PC-3 (cell line): ENCODE results near the gene KCNK3. TPM values are rescaled to one million over a fixed set of nuclear protein-coding genes. Genes with fewer than 3 reads are reported as not detected.

ENCODE experiments used
- ATAC-seq: fragments of 200-7000 bp; cut with Tn5 transposase; 2 replicates; pipeline ENCODE4 v1.9.1; 2020; ENCODE audit warnings: mild to moderate bottlenecking, moderate library complexity
- BruUV-seq: library from RNA; stranded (reverse); fragments of 400-500 nt; replicated peaks from 2 replicates; lab custom pipeline; 2021; lab: Mats Ljungman, UMichigan
- CTCF ChIA-PET: fragments of 300-600 bp; sonication (Branson Sonifier 250); formaldehyde crosslinking; loops from one replicate; lab custom pipeline; 2022; ENCODE audit warnings: antibody characterized with exemption; lab: Charles Lee
- POLR2A ChIA-PET: fragments of 300-600 bp; sonication (Branson Sonifier 250); formaldehyde crosslinking; loops from one replicate; lab custom pipeline; 2022; ENCODE audit warnings: antibody characterized with exemption; ENCODE audit not compliant: unreplicated experiment; lab: Charles Lee
- DNase-seq: peaks from one replicate; pipeline ENCODE4 v3.0.0-alpha.2; 2015
- H2AFZ ChIP-seq: fragments of 300-600 bp; sonication (generic); 2 replicates; pipeline ENCODE4 v1.6.0; 2016; ENCODE audit warnings: antibody characterized with exemption, low read length
- H3F3A ChIP-seq: fragments of 300-600 bp; sonication (generic); one replicate; pipeline ENCODE4 v1.6.0; 2017; ENCODE audit warnings: antibody characterized with exemption, low read length, control low read depth, mild to moderate bottlenecking; ENCODE audit not compliant: unreplicated experiment
- H3K27ac ChIP-seq: fragments of 300-600 bp; sonication (generic); 2 replicates; pipeline ENCODE4 v1.5.1; 2016; ENCODE audit warnings: mild to moderate bottlenecking, low read length
- H3K27me3 ChIP-seq: fragments of 300-600 bp; sonication (generic); 2 replicates; pipeline ENCODE4 v1.6.1; 2016; ENCODE audit warnings: low read length, mixed read lengths
- H3K36me3 ChIP-seq: fragments of 300-600 bp; sonication (generic); 2 replicates; pipeline ENCODE4 v1.6.1; 2016; ENCODE audit warnings: low read depth, mixed run types, low read length, mixed read lengths
- H3K4me1 ChIP-seq: fragments of 300-600 bp; sonication (generic); 2 replicates; pipeline ENCODE4 v1.5.1; 2016; ENCODE audit warnings: low read length; ENCODE audit not compliant: insufficient read depth
- H3K4me2 ChIP-seq: fragments of 300-600 bp; sonication (generic); 2 replicates; pipeline ENCODE4 v1.6.0; 2016; ENCODE audit warnings: low read length
- H3K4me3 ChIP-seq: fragments of 300-600 bp; sonication (generic); 2 replicates; pipeline ENCODE4 v1.5.1; 2016; ENCODE audit warnings: mild to moderate bottlenecking, low read length, mixed read lengths
- H3K79me2 ChIP-seq: fragments of 300-600 bp; sonication (generic); 2 replicates; pipeline ENCODE4 v1.6.1; 2017; ENCODE audit warnings: low read length, mixed read lengths
- H3K9ac ChIP-seq: fragments of 300-600 bp; sonication (generic); 2 replicates; pipeline ENCODE4 v1.6.0; 2016; ENCODE audit warnings: mild to moderate bottlenecking, low read length
- H3K9me2 ChIP-seq: fragments of 300-600 bp; sonication (generic); replicated peaks from 2 replicates; pipeline ENCODE4 v1.6.1; 2016; ENCODE audit warnings: mixed run types, low read length, mixed read lengths
- H3K9me3 ChIP-seq: fragments of 300-600 bp; sonication (generic); 2 replicates; pipeline ENCODE4 v1.6.1; 2016; ENCODE audit warnings: low read length, mixed read lengths
- H4K20me1 ChIP-seq: fragments of 300-600 bp; sonication (generic); 2 replicates; pipeline ENCODE4 v1.6.1; 2016; ENCODE audit warnings: low read length, mixed read lengths
- CTCF ChIP-seq: fragments of 300-600 bp; sonication (generic); conservative IDR thresholded peaks from 2 replicates; pipeline ENCODE4 v1.5.1; 2017; ENCODE audit warnings: antibody characterized with exemption, low read depth, mild to moderate bottlenecking, low read length
- EZH2 ChIP-seq: fragments of 300-600 bp; sonication (generic); IDR thresholded peaks from one replicate; pipeline ENCODE4 v1.6.1; 2017; ENCODE audit warnings: antibody characterized with exemption, mild to moderate bottlenecking, low read length; ENCODE audit not compliant: unreplicated experiment
- EZH2phosphoT487 ChIP-seq: fragments of 300-600 bp; sonication (generic); IDR thresholded peaks from 2 replicates; pipeline ENCODE4 v1.6.1; 2018; ENCODE audit warnings: mild to moderate bottlenecking, antibody characterized with exemption, low read length, borderline replicate concordance
- intact Hi-C: fragments of 100-400 bp; cut with micrococcal nuclease; formaldehyde crosslinking; loops from 2 replicates; pipeline ENCODE4 v1.9.0; 2023
- total RNA-seq: library from RNA; depleted of rRNA; stranded (reverse); fragments of >200 nt; gene quantifications from 2 replicates; pipeline ENCODE4 v1.2.3, GENCODE V29; 2014

Gene KCNK3
- total RNA-seq, 1 experiment from 2014 or later = 0.04 TPM

GRCh38 chr2:26681656-26682055 is 10.9 kb upstream of the KCNK3 start:
- POLR2A ChIA-PET = no interaction called here

GRCh38 chr2:26682155-26682554 is 10.4 kb upstream of the KCNK3 start:
- Histone ChIP-seq H3F3A (no peaks in the 10 kb centered on the region), H3K27ac (no peak overlapping the region), H3K4me3 (no peak overlapping the region), H3K9me2 (no peaks in the 10 kb centered on the region; the same call in 1 of the 2 replicates), H3K4me2 (no peak overlapping the region), H2AFZ (no peak overlapping the region), H3K27me3 (peaks cover 27% of the 10 kb centered on the region; the same call in 1 of the 2 replicates), H3K9me3 (no peaks in the 10 kb centered on the region), H4K20me1 (no peaks in the 10 kb centered on the region), H3K36me3 (no peaks in the 10 kb centered on the region), H3K79me2 (no peaks in the 10 kb centered on the region), H3K4me1 (0 out of 2 replicates have a peak, but pooled peaks cover 2% of the 10 kb centered on the region), H3K9ac (no peak overlapping the region)
- intact Hi-C loops = no loop called here
- ATAC-seq (no peak), DNase-seq (peak; percentile 10)
- ChIA-PET CTCF (no interaction called here), POLR2A (no interaction called here)
- no TSS peak for BruUV-seq
- TF ChIP-seq CTCF = no peak
- TF ChIP-seq EZH2phosphoT487 = no peak
- no peak for TF ChIP-seq EZH2

More at GRCh38 chr2:26681656-26682055, 10.9 kb upstream of the KCNK3 start:
- H3K4me2 ChIP-seq = no peak overlapping the region
- no peak overlapping the region for H3K9ac ChIP-seq
- H3F3A ChIP-seq = no peaks in the 10 kb centered on the region
- H3K36me3 ChIP-seq = no peaks in the 10 kb centered on the region
- no peak overlapping the region for H3K27ac ChIP-seq
- H2AFZ ChIP-seq = no peak overlapping the region
- 0 out of 2 replicates have a peak, but pooled peaks cover 2% of the 10 kb centered on the region for H3K4me1 ChIP-seq
- CTCF ChIA-PET = no interaction called here
- no peaks in the 10 kb centered on the region for H3K79me2 ChIP-seq
- DNase-seq = no peak
- no peaks in the 10 kb centered on the region for H4K20me1 ChIP-seq
- no peaks in the 10 kb centered on the region; the same call in 1 of the 2 replicates for H3K9me2 ChIP-seq
- H3K9me3 ChIP-seq = no peaks in the 10 kb centered on the region
- ATAC-seq = no peak
- H3K4me3 ChIP-seq = no peak overlapping the region
- intact Hi-C loops = no loop called here
- no TSS peak for BruUV-seq
- peaks cover 24% of the 10 kb centered on the region; the same call in 1 of the 2 replicates for H3K27me3 ChIP-seq
- no peak for TF ChIP-seq EZH2phosphoT487
- no peak for TF ChIP-seq EZH2
- TF ChIP-seq CTCF = no peak

- H3K9me3 ChIP-seq = no peaks in the 10 kb centered on the region
- no peaks in the 10 kb centered on the region for H3F3A ChIP-seq
- no peaks in the 10 kb centered on the region for H3K79me2 ChIP-seq
- ATAC-seq (no peak), DNase-seq (no peak)
- TF ChIP-seq EZH2 = no peak
- no peak for TF ChIP-seq CTCF
- no peak for TF ChIP-seq EZH2phosphoT487
- H3K36me3 ChIP-seq = no peaks in the 10 kb centered on the region
- no peaks in the 10 kb centered on the region for H4K20me1 ChIP-seq
- peaks cover 22% of the 10 kb centered on the region; the same call in 1 of the 2 replicates for H3K27me3 ChIP-seq
- CTCF ChIA-PET = no interaction called here
- POLR2A ChIA-PET = no interaction called here
- H3K9ac ChIP-seq = no peak overlapping the region
- no peaks in the 10 kb centered on the region for H3K9me2 ChIP-seq
- H3K4me2 ChIP-seq = no peak overlapping the region
- H3K4me3 ChIP-seq = no peak overlapping the region
- no peaks in the 10 kb centered on the region for H3K4me1 ChIP-seq
- no TSS peak for BruUV-seq
- intact Hi-C loops = no loop called here
- no peak overlapping the region for H2AFZ ChIP-seq
- H3K27ac ChIP-seq = no peak overlapping the region
Observed at GRCh38 chr2:26683583-26683982, 8.9 kb upstream of the KCNK3 start.
